Measurements from ENCODE around the gene JAKMIP3.

GRCh38 chr10:132071667-132072066 lies 5.9 kb downstream of the JAKMIP3 start:
- TF ChIP-seq CTCF (IDR thresholded peaks at IDR 0.05 in 2 of 3, conservative IDR thresholded peaks at IDR 0.05 in 1 of 3; ENCODE audit: borderline replicate concordance in 1 of 3, insufficient read depth in 1 of 3, low read depth in 2 of 3, low read length in 2 of 3) (no peak), SIN3A (IDR thresholded peaks at IDR 0.05; ENCODE audit: low read depth) (no peak), RAD21 (IDR thresholded peaks at IDR 0.05; ENCODE audit: low read depth) (no peak), POLR2AphosphoS5 (IDR thresholded peaks at IDR 0.05; ENCODE audit: low read depth, low read length) (no peak), POLR2A (IDR thresholded peaks at IDR 0.05; ENCODE audit: borderline replicate concordance, extremely low read depth, insufficient read depth, insufficient read length) (no peak), EZH2phosphoT487 (IDR thresholded peaks at IDR 0.05; ENCODE audit: borderline replicate concordance) (no peak), ZBTB33 (IDR thresholded peaks at IDR 0.05; ENCODE audit: extremely low read depth, insufficient replicate concordance, low read length) (no peak), ZNF274 (IDR thresholded peaks at IDR 0.05; ENCODE audit: low read depth, low read length) (no peak), JUND (IDR thresholded peaks at IDR 0.05) (no peak), MAX (IDR thresholded peaks at IDR 0.05) (no peak), ELF1 (IDR thresholded peaks at IDR 0.05; ENCODE audit: borderline replicate concordance, low read depth) (no peak), ATF3 (IDR thresholded peaks at IDR 0.05) (no peak), REST (IDR thresholded peaks at IDR 0.05; ENCODE audit: low read depth) (no peak)
